ENCODE measurements around the gene ARMC9. TPM values are rescaled to one million over a fixed set of nuclear protein-coding genes. Genes with fewer than 3 reads are reported as not detected.

ARMC9 gene
- total RNA-seq, 1 donor: 9.7 TPM

DNA sequence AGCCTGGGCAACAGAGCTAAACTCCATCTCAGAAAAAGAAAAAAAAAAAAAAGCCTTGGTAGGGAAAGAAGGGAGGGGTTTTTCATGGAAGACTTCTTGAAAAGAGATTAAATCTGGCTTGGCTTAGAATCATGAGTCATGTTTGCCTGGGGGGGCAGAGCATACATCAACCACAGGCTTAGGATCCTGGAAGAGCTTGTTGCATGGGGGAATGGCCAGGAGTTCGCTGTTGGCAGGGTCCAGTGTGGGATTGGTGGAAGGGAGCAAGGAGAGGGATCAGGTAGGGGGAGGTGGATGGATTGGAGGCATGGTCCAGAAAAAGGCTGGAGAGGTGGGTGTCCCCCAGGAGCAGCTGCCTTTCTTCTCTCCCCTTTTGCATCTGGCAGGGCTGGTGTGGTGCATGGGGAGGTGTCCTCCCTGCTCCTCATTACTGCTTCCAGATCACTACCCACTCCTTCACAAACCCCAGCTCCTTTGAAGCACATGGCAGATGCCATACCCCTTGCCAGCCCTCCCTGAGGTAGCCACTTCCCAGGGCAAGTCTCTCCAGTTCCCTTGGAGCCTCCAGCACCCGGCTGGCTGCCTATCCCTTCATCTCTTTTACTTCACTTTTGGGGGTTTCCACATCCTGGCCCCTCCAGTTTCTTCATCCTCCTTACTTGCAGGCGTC lies 2.5 kb downstream of the ARMC9 start:
- no peak for DNase-seq (ENCODE audit: low read depth in 2 of 3, low spot score in 2 of 3)

DNA sequence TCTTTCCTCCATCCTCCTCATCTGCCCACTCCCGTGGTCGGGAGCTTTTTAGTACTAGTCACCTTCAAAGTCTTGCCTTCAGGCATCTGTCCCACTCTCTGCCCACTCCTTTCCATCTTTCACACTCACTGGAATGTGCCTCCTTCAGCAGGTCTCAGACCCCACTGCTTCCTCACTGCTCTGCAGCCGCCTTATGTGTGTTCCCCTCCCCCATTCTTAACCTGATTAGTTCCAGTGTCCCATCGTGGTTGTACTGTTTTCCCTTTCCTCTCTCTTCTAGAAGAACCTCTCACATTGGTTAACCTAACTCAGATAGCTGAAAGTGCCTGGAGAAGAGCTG lies 3.0 kb downstream of the ARMC9 start:
- DNase-seq (ENCODE audit: low read depth in 2 of 3, low spot score in 2 of 3): no peak

DNA sequence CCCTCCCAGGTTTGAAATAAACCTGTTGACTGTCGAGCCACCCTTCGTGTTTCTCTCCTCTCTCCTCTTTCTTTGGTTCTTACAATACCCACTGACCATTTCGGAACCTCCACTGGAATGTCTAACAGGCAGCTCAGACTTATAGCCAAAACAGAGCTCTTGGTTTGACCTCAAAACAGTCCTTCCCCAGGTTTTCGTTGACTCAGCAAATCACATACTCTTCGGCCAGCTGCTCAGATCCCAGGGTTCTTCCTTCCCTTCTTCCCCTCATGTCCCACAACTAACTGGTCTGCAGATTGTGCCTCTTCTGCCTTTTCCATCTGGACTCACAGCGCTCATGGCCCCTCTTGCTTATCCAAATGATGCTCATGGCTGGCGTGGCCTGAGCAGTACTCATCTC lies 4.7 kb downstream of the ARMC9 start:
- no peak for DNase-seq (ENCODE audit: low read depth in 2 of 3, low spot score in 2 of 3)

DNA sequence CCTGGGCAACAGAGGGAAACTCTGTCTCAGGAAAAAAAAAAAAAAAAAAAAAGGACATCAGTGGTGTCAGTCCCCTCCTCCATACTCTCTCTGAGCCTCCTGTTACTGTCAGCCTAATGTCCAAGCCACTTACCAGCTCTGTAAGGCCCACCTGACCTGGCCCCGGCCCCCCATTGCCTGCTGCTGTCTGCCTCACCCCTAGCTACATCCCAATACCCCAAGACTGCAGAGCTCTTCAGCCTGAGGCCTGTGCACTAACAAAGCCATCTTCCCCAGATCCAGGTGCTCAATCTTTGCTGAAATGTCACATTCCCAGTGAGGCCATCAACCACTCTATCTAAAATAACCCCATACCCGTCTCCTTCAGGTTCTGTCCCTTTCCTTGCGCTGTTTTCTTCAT lies 5.7 kb downstream of the ARMC9 start:
- DNase-seq (ENCODE audit: low read depth in 2 of 3, low spot score in 2 of 3): no peak

DNA sequence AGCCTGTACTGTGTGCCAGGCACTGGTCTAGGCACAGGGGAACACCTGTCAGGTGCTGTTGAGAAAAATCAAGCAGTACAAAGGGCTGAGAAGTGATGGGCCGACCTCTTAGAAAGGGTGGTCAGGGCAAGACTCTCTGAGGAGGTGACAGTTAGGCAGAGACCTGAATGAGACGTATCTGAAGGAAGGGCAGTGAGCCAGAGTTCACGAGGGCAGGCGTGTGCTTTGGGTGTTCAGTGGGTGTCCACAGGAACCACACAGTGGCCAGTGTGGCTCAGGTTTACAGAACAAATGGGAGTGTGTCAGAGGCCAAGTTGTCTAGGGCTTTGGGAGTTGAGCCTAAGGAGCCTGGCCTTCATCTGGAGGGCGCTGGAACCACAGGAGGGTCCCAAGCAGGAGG lies 6.2 kb downstream of the ARMC9 start:
- DNase-seq (ENCODE audit: low read depth in 2 of 3, low spot score in 2 of 3): no peak

DNA sequence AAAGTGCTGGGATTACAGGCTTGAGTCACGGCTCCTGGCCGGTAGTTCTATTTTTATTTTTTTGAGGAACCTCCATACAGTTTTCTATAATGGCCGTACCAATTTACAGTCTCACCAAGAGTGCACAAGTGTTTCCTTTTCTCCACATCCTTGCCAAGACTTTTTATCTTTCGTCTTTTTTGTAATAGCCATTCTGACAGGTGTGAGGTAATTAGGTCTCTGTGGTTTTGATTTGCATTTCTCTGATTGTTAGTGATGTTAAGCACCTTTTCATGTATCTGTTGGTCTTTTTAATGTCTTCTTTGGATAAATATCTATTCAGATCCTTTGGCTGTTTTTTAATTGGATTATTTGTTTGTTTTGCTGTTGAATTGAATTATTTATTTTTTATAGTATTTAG lies 9.3 kb downstream of the ARMC9 start:
- no peak for DNase-seq (ENCODE audit: low read depth in 2 of 3, low spot score in 2 of 3)

DNA sequence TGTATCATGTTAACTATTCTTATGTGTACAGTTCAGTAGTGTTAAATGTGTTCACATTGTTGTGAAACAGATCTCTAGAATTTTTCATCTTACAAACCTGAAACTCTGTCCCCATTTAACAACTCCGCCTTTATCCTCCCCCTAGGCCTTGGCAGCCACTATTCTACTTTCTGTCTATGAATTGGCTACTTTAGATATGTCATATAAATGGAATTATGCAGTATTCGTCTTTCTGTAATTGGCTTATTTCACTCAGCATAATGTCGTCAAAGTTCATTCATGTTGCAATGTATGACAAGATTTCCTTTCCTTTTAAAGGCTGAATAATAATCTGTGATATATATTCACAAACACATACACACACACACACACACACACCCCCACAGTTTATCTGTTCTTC lies 12.4 kb downstream of the ARMC9 start:
- no peak for DNase-seq (ENCODE audit: low read depth in 2 of 3, low spot score in 2 of 3)

DNA sequence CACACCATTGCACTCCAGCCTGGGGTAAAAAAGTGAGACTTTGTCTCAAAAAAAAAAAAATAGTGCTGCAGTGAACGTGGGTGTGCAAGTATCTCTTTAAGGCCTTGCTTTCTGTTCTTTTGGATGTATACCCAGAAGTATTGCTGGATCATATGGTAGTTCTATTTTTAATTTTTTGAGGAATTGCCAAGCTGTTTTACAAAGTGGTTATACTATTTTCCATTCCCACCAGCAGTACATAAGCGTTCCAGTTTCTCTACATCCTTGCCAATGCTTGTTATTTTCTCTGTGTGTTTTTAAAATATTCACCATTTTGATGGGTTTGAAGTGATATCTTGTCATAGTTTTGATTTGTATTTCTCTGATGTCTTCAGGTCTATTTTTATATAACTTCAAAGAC lies 13.1 kb downstream of the ARMC9 start:
- DNase-seq (ENCODE audit: low read depth in 2 of 3, low spot score in 2 of 3): no peak

DNA sequence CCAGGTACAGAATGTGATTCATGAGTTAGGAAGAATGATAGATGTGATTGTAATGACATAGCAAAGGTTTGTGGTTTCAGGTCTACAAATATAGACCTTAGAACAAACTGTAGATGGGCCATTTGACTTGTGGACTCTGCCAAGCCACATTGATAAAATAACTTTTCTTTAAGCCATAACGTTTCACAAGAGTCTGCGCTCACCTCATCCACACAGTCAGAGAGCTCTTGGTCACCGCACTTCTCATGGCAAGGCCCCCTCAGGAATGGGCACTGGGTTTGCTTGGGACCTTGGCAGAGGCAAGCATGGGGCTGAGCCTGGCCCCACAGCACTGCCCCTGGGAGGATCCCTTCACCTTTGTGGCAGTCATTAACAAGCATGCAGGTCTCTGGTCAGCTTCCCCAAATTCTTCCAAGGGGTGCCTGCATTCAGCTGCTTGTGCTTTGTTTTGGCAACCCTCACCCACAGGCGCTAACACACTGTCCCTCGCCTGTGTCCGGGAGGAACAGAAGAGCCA lies 14.0 kb downstream of the ARMC9 start:
- no peak for DNase-seq (ENCODE audit: low read depth in 2 of 3, low spot score in 2 of 3)

DNA sequence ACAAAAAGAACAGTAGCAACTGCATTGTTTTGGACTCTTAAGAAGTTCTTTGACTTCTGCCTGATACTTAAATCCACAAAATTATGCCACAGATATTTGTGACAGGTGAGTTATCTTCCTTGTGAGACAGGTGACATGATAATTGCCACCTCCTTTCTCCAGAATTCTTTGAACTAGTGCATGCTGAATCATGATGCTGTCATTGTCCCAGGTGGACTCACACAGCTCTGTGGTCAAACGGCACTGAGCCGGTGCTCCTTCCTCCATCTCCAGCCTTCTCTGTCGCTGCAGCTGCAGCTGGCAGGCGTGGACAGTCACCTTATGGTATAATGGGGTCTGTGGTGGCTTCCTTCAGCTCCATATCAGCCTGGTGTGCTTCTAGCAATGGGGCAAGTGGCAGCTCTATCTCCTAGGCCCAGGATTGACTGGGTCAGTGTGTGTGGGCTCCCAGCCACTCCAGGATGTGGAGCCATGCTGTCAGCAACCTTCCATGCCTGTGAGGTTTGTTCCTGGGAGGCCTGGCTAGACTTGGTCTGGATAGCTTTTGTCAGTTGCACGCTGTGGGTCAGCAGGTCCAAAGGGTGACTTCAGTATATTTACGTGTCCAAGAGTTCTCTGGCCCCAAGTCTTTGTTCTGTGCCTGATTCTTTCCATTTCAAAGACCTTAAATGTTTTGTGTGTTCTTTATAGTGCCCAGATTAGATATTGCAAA lies 15.7 kb downstream of the ARMC9 start:
- no peak for DNase-seq (ENCODE audit: low read depth in 2 of 3, low spot score in 2 of 3)

DNA sequence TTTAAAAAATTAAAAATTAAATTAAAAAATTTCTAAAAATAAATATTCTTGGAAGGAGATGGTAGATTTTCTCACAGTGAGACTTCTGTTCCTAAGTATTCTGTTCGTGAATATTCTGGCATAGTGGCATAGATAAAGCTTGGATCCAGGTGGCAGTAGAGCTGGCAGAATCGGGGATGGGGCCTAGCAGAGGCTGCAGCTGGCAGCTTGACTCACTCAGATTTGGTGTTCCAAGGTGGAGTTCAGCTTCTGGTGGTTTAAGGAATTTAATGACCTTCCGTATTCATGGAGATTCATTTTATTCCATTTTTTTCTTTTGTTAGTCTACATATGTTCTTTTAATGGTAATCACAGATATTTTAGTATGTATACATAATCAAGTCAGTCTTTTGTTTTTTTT lies 19.9 kb downstream of the ARMC9 start:
- DNase-seq (ENCODE audit: low read depth in 2 of 3, low spot score in 2 of 3): no peak

DNA sequence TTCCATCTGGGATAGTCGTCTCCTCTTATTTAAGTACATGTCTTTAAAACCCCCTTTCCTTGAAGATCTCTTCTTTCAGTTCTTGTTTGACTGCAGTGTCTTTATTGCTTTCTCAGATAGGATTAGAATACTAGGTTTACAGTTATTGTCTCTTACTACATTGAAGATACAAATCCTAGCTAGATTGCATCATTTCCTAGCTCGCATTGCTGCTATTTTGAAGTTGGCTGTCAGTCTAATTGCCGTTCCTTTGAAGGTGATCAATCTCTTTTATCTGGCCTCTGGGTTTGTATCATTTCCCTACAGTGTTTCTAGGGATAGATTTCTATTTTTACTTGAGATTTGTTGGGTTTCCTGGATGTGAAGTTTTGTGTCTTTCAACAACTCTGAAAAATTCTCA lies 20.9 kb downstream of the ARMC9 start:
- no peak for DNase-seq (ENCODE audit: low read depth in 2 of 3, low spot score in 2 of 3)

DNA sequence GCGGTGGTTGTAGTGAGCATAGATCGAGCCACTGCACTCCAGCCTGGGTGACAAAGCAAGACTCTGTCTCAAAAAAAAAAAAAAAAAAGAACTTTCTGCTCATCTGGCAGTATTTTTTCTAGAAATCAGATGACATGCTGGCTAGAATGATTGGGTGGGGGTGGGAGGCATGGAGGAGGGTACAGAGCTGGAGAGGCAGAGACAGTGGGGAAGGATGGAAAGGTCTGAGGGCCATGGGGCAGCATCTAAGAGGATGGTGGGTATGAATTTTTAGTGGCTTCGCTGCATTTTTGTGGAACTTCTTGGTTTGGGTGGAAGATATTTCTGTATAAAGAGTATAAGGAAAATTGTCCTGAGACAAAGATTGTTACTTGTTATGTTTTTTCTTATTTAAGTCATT lies 23.3 kb downstream of the ARMC9 start:
- DNase-seq (ENCODE audit: low read depth in 2 of 3, low spot score in 2 of 3): no peak

DNA sequence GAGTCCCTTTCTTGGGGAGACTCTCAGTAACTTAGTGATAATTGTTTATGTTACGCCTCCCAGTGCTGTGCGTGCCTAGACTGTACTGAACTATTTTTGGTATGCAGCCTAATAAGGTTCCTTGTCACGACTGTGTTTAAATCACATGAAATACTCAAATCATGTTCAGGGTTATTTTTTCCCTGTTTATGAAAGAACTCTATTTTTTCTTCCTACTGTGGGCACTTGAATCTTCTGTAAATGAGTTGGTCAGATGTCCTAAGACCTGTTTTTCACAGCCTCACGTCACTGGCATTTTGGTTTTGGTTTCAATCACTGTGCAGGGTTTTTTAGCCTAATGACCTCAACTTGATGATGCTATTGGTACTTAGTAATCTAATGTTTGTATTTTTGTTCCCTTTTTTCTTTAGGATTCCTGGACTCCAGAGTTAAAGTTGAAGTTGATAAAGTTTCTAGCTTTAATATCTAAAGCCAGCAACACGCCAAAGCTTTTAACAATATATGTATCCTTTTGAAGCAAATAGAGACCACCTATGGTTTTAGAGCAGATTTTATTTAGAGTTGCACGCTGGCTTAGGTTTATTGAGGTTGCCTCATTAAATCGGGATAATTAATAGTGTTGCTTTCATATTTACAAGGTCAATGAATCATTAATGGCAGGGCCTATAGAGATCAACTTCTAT lies 24.0 kb downstream of the ARMC9 start:
- no peak for DNase-seq (ENCODE audit: low read depth in 2 of 3, low spot score in 2 of 3)

DNA sequence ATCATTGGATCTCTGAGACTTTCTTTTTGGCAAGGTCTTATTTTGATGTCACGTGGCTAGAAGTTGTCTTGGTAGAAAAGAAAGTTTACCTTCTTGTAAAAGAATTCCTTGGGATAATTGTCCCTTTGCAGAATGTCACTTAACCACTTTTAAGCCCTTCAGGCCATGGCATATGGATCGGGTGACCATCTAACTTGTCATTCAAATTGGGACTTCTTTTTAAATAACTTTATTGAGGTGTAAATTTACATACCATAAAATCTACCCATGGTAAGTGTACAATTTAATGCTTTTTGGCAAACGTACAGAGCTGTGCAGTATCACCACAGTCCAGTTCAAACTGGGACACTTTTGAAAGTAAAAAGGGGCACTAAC lies 24.6 kb downstream of the ARMC9 start:
- DNase-seq (ENCODE audit: low read depth in 2 of 3, low spot score in 2 of 3): no peak

DNA sequence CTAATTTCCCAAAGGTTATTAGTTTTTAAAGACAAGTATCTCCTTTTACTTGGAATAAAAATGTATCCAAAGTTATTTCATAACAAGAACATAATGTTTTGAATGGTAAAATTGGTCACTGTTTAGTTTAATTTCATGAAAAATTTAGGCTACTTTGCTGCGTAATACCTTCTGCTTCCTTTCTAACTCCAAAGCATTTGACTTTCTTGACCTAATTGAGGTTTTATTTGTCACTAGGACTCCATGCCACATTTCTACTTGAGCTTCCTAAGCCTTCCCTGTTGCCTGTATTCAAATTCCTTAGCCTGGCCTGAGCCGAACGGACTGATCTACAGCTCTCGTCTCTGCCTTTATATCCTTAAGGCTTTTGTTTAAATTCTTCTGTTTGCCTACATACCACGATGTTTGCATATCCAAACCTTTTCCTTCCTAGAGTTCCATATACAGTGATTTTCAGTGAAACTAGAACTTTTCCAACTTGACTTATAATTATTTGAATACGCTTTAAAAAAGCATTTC lies 25.1 kb downstream of the ARMC9 start:
- DNase-seq (ENCODE audit: low read depth in 2 of 3, low spot score in 2 of 3): no peak

DNA sequence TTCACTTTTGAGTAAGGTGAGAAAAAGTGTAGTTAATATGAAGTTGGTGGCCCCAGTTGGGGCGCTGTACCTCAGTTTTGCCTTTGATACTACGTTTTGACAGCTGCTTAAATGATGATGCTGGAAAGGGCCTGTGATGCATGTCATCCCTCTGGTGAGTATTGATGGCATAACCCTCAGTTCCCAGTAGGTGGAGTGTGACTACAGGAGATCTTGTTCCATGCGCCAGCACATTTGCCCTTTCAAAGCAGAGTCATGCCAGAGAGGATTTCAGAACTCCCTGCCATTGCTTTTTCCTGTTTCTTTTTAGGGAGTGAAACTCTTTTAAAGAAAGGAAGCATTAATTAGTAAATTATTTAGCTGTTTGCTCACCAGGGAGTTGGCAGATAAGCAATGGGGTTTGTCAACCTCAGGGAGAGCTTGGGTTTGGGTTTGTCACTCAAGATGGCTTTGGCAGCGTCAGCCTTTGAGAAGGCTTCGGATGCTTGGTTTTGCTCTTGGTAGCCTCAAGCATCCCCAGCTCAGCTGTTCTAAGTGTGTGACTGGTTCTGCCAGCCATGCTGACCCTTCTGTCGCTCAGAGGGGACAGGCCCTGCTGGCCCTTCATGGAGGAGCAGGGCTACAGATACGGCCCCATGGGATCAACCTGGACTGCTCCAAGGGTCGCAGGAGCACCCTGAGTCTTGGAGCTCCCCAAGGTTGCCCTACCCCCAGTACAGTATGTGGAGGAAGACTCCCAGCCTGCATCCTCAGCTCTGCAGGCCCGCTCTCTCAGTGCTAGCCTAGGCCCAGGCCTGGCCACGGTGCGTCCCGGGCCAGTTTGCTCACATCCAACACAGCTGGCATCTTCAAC lies 29.1 kb downstream of the ARMC9 start:
- DNase-seq (ENCODE audit: low read depth in 2 of 3, low spot score in 2 of 3): peak; percentile 13 to 85 (median 77)

DNA sequence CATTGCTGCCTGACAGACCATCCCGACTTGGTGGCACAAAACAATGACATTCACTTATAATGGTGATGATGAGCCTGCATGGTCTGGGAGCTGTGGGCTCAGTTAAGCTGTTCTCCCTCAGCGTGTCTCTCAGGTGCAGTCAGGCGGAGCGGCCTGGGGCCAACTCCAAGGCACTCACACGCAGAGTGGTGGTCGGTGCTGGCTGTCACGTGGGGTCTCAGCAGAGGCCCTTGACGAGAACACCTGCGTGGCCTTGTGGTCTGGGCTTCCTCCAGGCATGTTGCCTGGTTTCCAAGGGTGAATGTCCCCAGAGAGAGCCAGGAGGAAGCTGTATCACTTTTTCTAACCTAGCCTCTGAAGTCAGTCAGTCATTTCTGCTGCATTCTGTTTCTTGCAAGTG lies 29.8 kb downstream of the ARMC9 start:
- peak in 2 of 3 donors; percentile 33 to 55 for DNase-seq (ENCODE audit: low read depth in 2 of 3, low spot score in 2 of 3)

DNA sequence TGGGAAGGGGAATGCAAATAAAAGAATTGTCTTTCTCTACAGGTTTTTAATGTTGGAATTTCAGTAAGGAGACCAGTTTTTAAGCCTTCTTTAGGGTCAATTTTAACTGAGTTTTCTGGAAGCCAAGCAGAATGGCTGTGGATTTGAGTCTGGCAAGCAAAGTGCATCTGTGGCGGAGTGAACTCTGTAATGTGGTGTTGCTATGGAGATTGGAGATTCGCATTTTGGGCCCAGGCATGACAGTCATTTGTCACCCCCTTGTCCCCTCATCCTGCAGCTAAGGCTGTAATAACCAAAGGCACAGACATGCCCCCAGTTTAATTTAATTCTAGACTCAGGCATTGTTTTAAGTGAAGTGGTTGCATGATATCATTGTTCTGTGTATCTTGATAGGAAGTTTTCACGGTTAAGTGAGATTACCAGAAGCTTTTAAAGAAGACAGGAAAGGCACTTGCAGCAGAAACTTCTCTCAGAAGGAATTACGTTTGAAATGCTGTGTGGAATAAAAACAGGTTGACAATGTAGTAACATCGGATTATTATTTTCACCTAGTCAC lies 30.6 kb downstream of the ARMC9 start:
- DNase-seq (ENCODE audit: low read depth in 2 of 3, low spot score in 2 of 3): no peak

DNA sequence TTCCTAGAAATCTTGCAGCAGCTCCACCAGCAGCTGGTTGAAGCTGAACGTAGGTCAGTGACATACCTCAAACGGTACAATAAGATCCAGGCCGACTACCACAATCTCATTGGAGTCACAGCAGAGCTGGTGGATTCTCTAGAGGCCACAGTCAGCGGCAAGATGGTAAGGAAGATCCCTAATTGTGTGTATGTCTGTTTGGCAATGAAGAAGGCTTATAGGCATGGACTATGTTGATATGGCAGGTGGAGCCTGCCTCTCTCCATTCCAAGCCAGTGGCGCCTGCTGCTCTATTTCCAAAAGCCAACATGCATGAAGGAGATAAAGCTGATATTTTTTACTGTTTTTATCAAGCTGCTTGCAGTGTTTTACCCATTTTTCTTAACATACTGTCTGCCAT lies 36.8 kb downstream of the ARMC9 start:
- DNase-seq (ENCODE audit: low read depth in 2 of 3, low spot score in 2 of 3): no peak

DNA sequence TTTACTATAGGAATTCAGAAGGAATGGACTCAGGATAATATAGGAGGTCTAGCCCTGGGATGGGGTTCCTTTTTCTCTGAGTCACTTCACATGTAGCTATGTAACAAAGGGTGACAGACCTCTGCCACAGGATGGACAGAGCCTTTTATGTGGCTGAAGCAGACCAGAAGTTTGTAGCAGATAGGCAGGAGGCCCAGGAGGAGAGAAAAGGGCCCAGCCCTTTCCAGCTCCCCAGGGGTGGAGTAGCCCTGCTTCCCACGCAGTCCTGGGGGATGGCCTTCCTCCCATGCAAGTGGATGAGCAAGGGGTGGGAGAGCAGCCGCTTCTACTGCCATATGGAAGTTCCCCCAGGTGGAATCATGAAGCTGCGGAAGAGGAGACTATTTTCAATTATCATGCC lies 40.3 kb downstream of the ARMC9 start:
- DNase-seq (ENCODE audit: low read depth in 2 of 3, low spot score in 2 of 3): no peak
